BJ (cell line): ENCODE results near the gene SLC1A4. TPM values are rescaled to one million over a fixed set of nuclear protein-coding genes. Genes with fewer than 3 reads are reported as not detected.

Source experiments
- CTCF ChIA-PET: fragments of 350-600 bp; formaldehyde crosslinking; extraction: SDS; loops from one replicate; lab custom pipeline; 2021; ENCODE audit warnings: antibody characterized with exemption, inconsistent platforms; lab: Yijun Ruan, JAX
- POLR2A ChIA-PET: fragments of 300-600 bp; sonication (Branson Sonifier 250); formaldehyde crosslinking; extraction: SDS; loops from one replicate; lab custom pipeline; 2021; ENCODE audit warnings: antibody characterized with exemption; lab: Charles Lee
- DNase-seq: peaks from one replicate; pipeline ENCODE4 v3.0.0-alpha.2; 2011; ENCODE audit warnings: low read depth
- H3K27me3 ChIP-seq: 2 replicates; pipeline ENCODE4 v1.6.0; 2011; ENCODE audit warnings: low read length; ENCODE audit not compliant: control insufficient read depth, insufficient read depth
- H3K36me3 ChIP-seq: 2 replicates; pipeline ENCODE4 v1.5.1; 2011; ENCODE audit warnings: low read length; ENCODE audit not compliant: control insufficient read depth, insufficient read depth
- H3K4me3 ChIP-seq: 2 replicates; pipeline ENCODE4 v1.5.1; 2011; ENCODE audit warnings: low read depth, mild to moderate bottlenecking, control low read depth, low read length
- CTCF ChIP-seq: IDR thresholded peaks from 2 replicates; pipeline ENCODE4 v1.5.1; 2011; ENCODE audit warnings: low read depth, mild to moderate bottlenecking, control low read depth, inconsistent platforms, low read length, moderate library complexity; ENCODE audit not compliant: insufficient read depth
- polyA plus RNA-seq: library from polyadenylated mRNA; depleted of rRNA; stranded (reverse); fragments of >200 nt; gene quantifications from 2 replicates; pipeline ENCODE4 v1.2.3, GENCODE V29; 2011

SLC1A4 gene
- polyA plus RNA-seq, 1 experiment: 80.7 TPM

- CTCF ChIA-PET: no interaction called here
- TF ChIP-seq CTCF: no peak
- no peak for DNase-seq
- POLR2A ChIA-PET: no interaction called here
- Histone ChIP-seq H3K36me3 (no peaks in the 10 kb centered on the region), H3K27me3 (peaks cover 3% of the 10 kb centered on the region; the same call in 1 of the 2 replicates), H3K4me3 (no peak overlapping the region)
Measured at GRCh38 chr2:64944484-64944883, 44.7 kb upstream of the SLC1A4 start.

GRCh38 chr2:64945973-64946768 lies 43.0 kb upstream of the SLC1A4 start:
- DNase-seq: no peak
- Histone ChIP-seq H3K36me3 (no peaks in the 10 kb centered on the region), H3K4me3 (no peak overlapping the region), H3K27me3 (peaks cover under 1% of the 10 kb centered on the region; the same call in 1 of the 2 replicates)
- POLR2A ChIA-PET: interaction anchor here (0.5 kb wide), 1 partner anchor 107 kb away, joined by 4 read pairs; no protein-coding TSS in a partner anchor
- no peak for TF ChIP-seq CTCF
- CTCF ChIA-PET: interaction anchor here (1.0 to 2.0 kb wide), 4 partner anchors 10 to 223 kb away, joined by 3 to 4 read pairs (median 3); no protein-coding TSS in a partner anchor

GRCh38 chr2:64946769-64947247 lies 42.4 kb upstream of the SLC1A4 start:
- TF ChIP-seq CTCF: no peak
- Histone ChIP-seq H3K36me3 (no peaks in the 10 kb centered on the region), H3K4me3 (no peak overlapping the region), H3K27me3 (no peaks in the 10 kb centered on the region)
- DNase-seq: no peak
- POLR2A ChIA-PET: no interaction called here
- CTCF ChIA-PET: interaction anchor here (1.0 to 2.0 kb wide), 4 partner anchors 9 to 222 kb away, joined by 3 to 4 read pairs (median 3); no protein-coding TSS in a partner anchor

- POLR2A ChIA-PET: no interaction called here
Measured at GRCh38 chr2:64947885-64948284, 41.3 kb upstream of the SLC1A4 start.

More at GRCh38 chr2:64947885-64948284, 41.3 kb upstream of the SLC1A4 start:
- no peak for TF ChIP-seq CTCF
- CTCF ChIA-PET: interaction anchor here (0.6 to 1.3 kb wide), 2 partner anchors 8 to 347 kb away, joined by 3 read pairs; no protein-coding TSS in a partner anchor
- Histone ChIP-seq H3K27me3 (no peaks in the 10 kb centered on the region), H3K36me3 (no peaks in the 10 kb centered on the region), H3K4me3 (no peak overlapping the region)
- no peak for DNase-seq
